Epithelial cell of proximal tubule (primary cell): Measurements from ENCODE around the gene ZNRF4. TPM values are rescaled to one million over a fixed set of nuclear protein-coding genes. Genes with fewer than 3 reads are reported as not detected.
"Not testable (repeated sequence)": the region's sequence is repeated elsewhere in the genome, so short reads cannot be mapped to it uniquely, and the experiment has no call there.

Experiments
- DNase-seq: peaks from one replicate; pipeline ENCODE4 v3.0.0-alpha.2; 2011; ENCODE audit warnings: low read depth
- H3K4me3 ChIP-seq: 2 replicates; pipeline ENCODE4 v1.5.1; 2011; ENCODE audit warnings: low read depth, mild to moderate bottlenecking, low read length
- CTCF ChIP-seq: conservative IDR thresholded peaks from 2 replicates; pipeline ENCODE4 v1.5.1; 2012; ENCODE audit warnings: low read depth, mild to moderate bottlenecking, low read length
- total RNA-seq: library from RNA; depleted of rRNA; stranded (reverse); fragments of >200 nt; gene quantifications from 2 replicates; pipeline ENCODE4 v1.2.3, GENCODE V29; 2015

The ZNRF4 gene, protein sequence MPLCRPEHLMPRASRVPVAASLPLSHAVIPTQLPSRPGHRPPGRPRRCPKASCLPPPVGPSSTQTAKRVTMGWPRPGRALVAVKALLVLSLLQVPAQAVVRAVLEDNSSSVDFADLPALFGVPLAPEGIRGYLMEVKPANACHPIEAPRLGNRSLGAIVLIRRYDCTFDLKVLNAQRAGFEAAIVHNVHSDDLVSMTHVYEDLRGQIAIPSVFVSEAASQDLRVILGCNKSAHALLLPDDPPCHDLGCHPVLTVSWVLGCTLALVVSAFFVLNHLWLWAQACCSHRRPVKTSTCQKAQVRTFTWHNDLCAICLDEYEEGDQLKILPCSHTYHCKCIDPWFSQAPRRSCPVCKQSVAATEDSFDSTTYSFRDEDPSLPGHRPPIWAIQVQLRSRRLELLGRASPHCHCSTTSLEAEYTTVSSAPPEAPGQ
- not detected in 2 replicates for total RNA-seq

- no peak within 1 kb of the TSS for H3K4me3 ChIP-seq
- DNase-seq, result no peak
- no peak for TF ChIP-seq CTCF
Measured at GRCh38 chr19:5455367-5456129, at the start of gene ZNRF4. TSS of gene ZNRF4 (plus strand) at chr19:5455417. CDS start at chr19:5455492, 75 bp downstream.

- DNase-seq, H3K4me3 ChIP-seq: not testable (repeated sequence)
Measured at GRCh38 chr19:5406198-5406597, 49.0 kb upstream of the ZNRF4 start.

DNA sequence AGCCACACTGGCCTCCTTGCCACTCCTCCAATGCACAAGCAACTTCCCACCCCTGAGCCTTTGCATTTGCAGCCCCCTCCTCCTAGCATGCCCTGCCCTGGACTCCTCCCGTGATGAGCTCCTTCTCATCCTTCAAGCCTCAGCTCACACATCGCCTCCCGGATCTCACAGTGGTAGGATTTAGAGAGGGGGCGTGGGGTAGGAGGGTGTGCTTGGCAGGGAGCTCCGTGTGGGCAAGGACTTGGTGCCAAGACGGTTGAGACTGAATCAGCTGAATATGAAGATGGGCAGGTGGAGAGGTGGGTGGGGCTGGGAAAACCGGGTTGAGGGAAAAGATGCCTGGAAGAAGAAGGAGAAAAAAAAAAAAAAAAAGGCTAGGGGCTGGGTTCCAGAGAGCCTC is 48.4 kb upstream of the ZNRF4 start:
- no peak overlapping the region for H3K4me3 ChIP-seq
- TF ChIP-seq CTCF, result no peak
- DNase-seq, result no peak

DNA sequence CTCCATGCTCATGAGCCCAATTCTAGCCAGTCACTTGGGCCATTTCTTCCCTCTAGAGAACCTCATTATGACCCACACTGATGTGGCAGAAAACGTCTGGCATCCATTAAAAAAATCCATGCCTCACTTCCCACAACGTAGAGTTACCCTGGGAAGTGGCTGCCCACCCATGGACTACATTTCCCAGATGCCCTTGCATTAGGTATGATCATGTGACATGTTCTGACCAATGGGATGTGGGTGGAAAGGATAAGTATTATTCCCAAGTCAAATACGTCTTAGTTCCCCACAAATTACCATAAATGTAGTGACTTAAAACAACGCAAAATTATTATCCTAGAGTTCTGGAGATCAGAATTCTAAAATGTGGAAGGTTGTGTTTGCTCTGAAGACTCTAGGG is 47.9 kb upstream of the ZNRF4 start:
- no peak overlapping the region for H3K4me3 ChIP-seq
- DNase-seq, result no peak
- TF ChIP-seq CTCF, result no peak

DNA sequence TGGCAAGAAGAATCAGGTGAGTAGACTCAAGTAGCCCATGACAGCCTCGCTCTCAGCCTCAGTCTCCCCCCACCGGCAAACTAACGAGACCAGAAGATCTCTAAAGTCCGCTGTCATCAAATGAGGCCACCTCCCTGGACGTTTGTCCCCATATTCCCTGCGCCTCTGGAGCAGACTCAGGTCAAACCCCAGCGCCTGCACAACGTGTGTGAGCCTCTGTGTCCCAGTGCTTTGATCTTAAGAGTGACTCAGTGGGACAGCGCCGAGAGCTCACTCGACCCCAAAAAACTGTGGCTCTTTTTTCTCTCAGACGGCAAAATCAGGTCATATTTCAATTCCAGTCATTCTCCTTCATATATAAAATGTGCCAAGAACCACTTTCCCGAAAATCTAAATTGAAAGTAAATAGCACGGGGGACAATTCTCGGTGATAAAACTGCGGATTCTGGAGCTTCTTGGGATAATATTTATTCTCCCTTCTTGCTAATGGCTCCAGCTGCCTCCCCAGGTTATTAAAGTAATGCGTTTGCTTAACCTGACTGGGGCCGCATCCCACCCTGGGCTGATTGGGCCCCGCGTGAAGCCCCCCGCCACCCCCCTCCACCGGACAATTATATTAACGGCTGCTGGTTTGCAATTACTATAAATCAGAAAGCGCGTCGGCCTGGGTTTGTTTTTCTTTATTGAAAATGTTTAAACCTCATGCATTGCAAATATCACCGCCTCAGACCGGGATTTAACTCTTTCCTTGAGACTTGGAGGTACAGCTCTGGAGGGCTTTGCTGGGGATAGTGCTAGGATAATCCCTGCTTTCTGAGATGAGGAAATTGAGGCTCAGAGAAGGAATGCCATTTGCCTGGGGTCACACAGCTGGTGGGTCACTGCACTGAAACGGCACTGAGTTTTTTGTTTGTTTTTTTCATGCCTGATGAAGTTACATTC is 37.5 kb upstream of the ZNRF4 start:
- TF ChIP-seq CTCF, result no peak
- H3K4me3 ChIP-seq, result no peak overlapping the region
- no peak for DNase-seq

GRCh38 chr19:5418677-5419076 is 36.5 kb upstream of the ZNRF4 start:
- DNase-seq, result no peak
- no peak for TF ChIP-seq CTCF
- no peak overlapping the region for H3K4me3 ChIP-seq

DNA sequence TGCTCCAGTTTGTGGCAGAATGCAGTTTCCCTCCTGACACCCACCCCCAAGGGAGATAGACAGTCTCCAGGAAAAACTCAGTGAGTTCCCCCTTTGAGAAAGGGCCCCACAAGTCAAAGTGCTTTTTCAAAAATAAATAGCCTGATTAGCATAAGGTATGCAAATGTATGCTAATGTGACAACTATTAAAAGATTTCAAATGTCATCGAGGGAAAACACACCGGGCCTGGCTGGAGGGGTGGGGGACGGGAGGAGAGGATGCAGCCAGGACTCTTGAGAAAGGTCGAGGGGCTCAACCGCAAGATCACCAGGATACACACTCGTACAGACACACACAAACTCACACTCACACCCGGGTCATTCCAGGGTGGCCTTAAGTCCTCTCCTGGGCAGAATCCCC is 34.3 kb upstream of the ZNRF4 start:
- no peak overlapping the region for H3K4me3 ChIP-seq
- DNase-seq, result no peak
- no peak for TF ChIP-seq CTCF
